H1 (cell line): ENCODE results near the gene TNIP1. TPM values are rescaled to one million over a fixed set of nuclear protein-coding genes. Genes with fewer than 3 reads are reported as not detected.

Experiments
- CTCF ChIA-PET: fragments of 300-600 bp; sonication (Branson Sonifier 250); formaldehyde crosslinking; loops from one replicate; lab custom pipeline; 2021; ENCODE audit not compliant: partially characterized antibody; lab: Charles Lee
- POLR2A ChIA-PET: fragments of 300-600 bp; sonication (Branson Sonifier 250); formaldehyde crosslinking; loops from one replicate; lab custom pipeline; 2021; ENCODE audit warnings: inconsistent platforms; ENCODE audit not compliant: partially characterized antibody; lab: Charles Lee
- DNase-seq, 2 experiments: peaks; one replicate each; pipeline versions ENCODE4 v3.0.0 to v3.0.0-alpha.2; 2010 to 2022; ENCODE audit warnings: low spot score in 2 of 2, low read depth in 1 of 2, mixed read lengths in 1 of 2
- FAIRE-seq: peaks from 2 replicates; lab custom pipeline; 2011; peaks lifted over from hg19 to GRCh38; lab: Jason Lieb, UNC
- H2AFZ ChIP-seq: 2 replicates; pipeline ENCODE4 v1.8.1; 2012; ENCODE audit warnings: low read length, inconsistent platforms
- H2AK5ac ChIP-seq: 2 replicates; pipeline ENCODE4 v1.6.1; 2013; ENCODE audit warnings: low read depth, low read length
- H2BK120ac ChIP-seq: replicated peaks from 2 replicates; pipeline ENCODE3; 2013; ENCODE audit warnings: low read depth, low read length, inconsistent platforms
- H2BK12ac ChIP-seq: 2 replicates; pipeline ENCODE4 v1.6.1; 2013; ENCODE audit warnings: low read depth, low read length
- H2BK15ac ChIP-seq: 2 replicates; pipeline ENCODE4 v1.6.1; 2013; ENCODE audit warnings: low read length
- H2BK20ac ChIP-seq: 2 replicates; pipeline ENCODE4 v1.6.1; 2013; ENCODE audit warnings: low read length
- H2BK5ac ChIP-seq: 2 replicates; pipeline ENCODE4 v1.6.1; 2013; ENCODE audit warnings: low read depth, low read length
- H3K14ac ChIP-seq: 2 replicates; pipeline ENCODE4 v1.6.1; 2013; ENCODE audit warnings: inconsistent platforms; ENCODE audit not compliant: insufficient read length
- H3K18ac ChIP-seq: 2 replicates; pipeline ENCODE4 v1.6.1; 2013; ENCODE audit warnings: low read length; ENCODE audit errors: extremely low read depth
- H3K23ac ChIP-seq: 2 replicates; pipeline ENCODE4 v1.6.1; 2013; ENCODE audit warnings: inconsistent platforms; ENCODE audit not compliant: insufficient read length
- H3K23me2 ChIP-seq: 2 replicates; pipeline ENCODE4 v1.6.1; 2013; ENCODE audit warnings: low read depth, low read length
- H3K27ac ChIP-seq: 2 replicates; pipeline ENCODE4 v1.6.1; 2011; ENCODE audit warnings: low read depth, low read length, inconsistent platforms
- H3K27me3 ChIP-seq, 4 experiments: replicated peaks in 1 of 4; 1 replicate in 1 of 4; 2 replicates in 3 of 4; pipeline versions ENCODE4 v1.6.1 to v1.8.1; 2011 to 2013; ENCODE audit warnings: low read length in 3 of 4, mild to moderate bottlenecking in 3 of 4, inconsistent platforms in 2 of 4, mixed read lengths in 2 of 4, moderate library complexity in 1 of 4; ENCODE audit not compliant: control insufficient read depth in 3 of 4, insufficient read depth in 3 of 4; ENCODE audit errors: extremely low read depth in 1 of 4
- H3K36me3 ChIP-seq, 4 experiments: 2 replicates each; pipeline versions ENCODE4 v1.6.1 to v1.8.1; 2011 to 2013; ENCODE audit warnings: mild to moderate bottlenecking in 4 of 4, low read length in 3 of 4, moderate library complexity in 2 of 4, control low read depth in 1 of 4, inconsistent platforms in 1 of 4; ENCODE audit not compliant: insufficient read depth in 4 of 4, control insufficient read depth in 2 of 4
- H3K4ac ChIP-seq: replicated peaks from 2 replicates; pipeline ENCODE3; 2013; ENCODE audit warnings: low read length, low read depth, mixed read lengths, inconsistent platforms; ENCODE audit not compliant: insufficient read length
- H3K4me1 ChIP-seq, 4 experiments: replicated peaks in 1 of 4; 1 replicate in 1 of 4; 2 replicates in 3 of 4; pipeline versions ENCODE4 v1.6.1 to v1.8.1; 2011 to 2013; ENCODE audit warnings: low read length in 3 of 4, inconsistent platforms in 2 of 4, mixed read lengths in 1 of 4; ENCODE audit not compliant: insufficient read depth in 4 of 4, control insufficient read depth in 3 of 4
- H3K4me2 ChIP-seq, 2 experiments: 2 replicates each; pipeline versions ENCODE4 v1.6.1 to v1.8.1; 2011 to 2013; ENCODE audit warnings: low read depth in 2 of 2, low read length in 2 of 2, control low read depth in 1 of 2, inconsistent platforms in 1 of 2, mild to moderate bottlenecking in 1 of 2; ENCODE audit not compliant: insufficient read depth in 1 of 2
- H3K4me3 ChIP-seq, 4 experiments: fragments of 200-600, 300-600 bp in 1 of 4; sonication (generic), shearing (Covaris generic), sonication (Bioruptor Twin) in 1 of 4; 2 replicates each; pipeline versions ENCODE4 v1.5.1 to v1.8.1; 2011 to 2016; ENCODE audit warnings: low read length in 4 of 4, low read depth in 3 of 4, control low read depth in 2 of 4, inconsistent platforms in 2 of 4, mild to moderate bottlenecking in 2 of 4, mixed read lengths in 1 of 4, moderate library complexity in 1 of 4; ENCODE audit not compliant: insufficient read depth in 2 of 4; ENCODE audit errors: extremely low read depth in 1 of 4
- H3K56ac ChIP-seq: replicated peaks from 2 replicates; pipeline ENCODE3; 2013; ENCODE audit warnings: low read depth, mild to moderate bottlenecking, mixed read lengths, low read length, inconsistent platforms; ENCODE audit not compliant: insufficient read length
- H3K79me1 ChIP-seq: 2 replicates; pipeline ENCODE4 v1.6.1; 2013; ENCODE audit warnings: low read depth, low read length, control low read depth
- H3K79me2 ChIP-seq, 2 experiments: 2 replicates each; pipeline versions ENCODE4 v1.6.1 to v1.8.1; 2012 to 2013; ENCODE audit warnings: low read length in 2 of 2, mild to moderate bottlenecking in 2 of 2, inconsistent platforms in 1 of 2; ENCODE audit not compliant: insufficient read depth in 2 of 2, control insufficient read depth in 1 of 2
- H3K9ac ChIP-seq, 4 experiments: replicated peaks in 1 of 4; 1 replicate in 1 of 4; 2 replicates in 3 of 4; pipeline versions ENCODE4 v1.6.1 to v1.8.1; 2011 to 2013; ENCODE audit warnings: low read depth in 3 of 4, low read length in 3 of 4, control low read depth in 2 of 4, mild to moderate bottlenecking in 2 of 4, moderate library complexity in 2 of 4, inconsistent platforms in 1 of 4; ENCODE audit errors: extremely low read depth in 1 of 4
- H3K9me3 ChIP-seq, 2 experiments: 2 replicates each; pipeline versions ENCODE4 v1.6.1 to v1.8.1; 2012 to 2013; ENCODE audit warnings: mild to moderate bottlenecking in 2 of 2, moderate library complexity in 2 of 2, control low read depth in 1 of 2, inconsistent platforms in 1 of 2, low read depth in 1 of 2, low read length in 1 of 2, mixed read lengths in 1 of 2; ENCODE audit not compliant: insufficient read depth in 2 of 2
- H4K20me1 ChIP-seq, 2 experiments: replicated peaks in 1 of 2; 2 replicates each; pipeline versions ENCODE3 to v1.8.1; 2011 to 2013; ENCODE audit warnings: inconsistent platforms in 2 of 2, low read length in 2 of 2, mild to moderate bottlenecking in 1 of 2; ENCODE audit not compliant: insufficient read depth in 2 of 2, control insufficient read depth in 1 of 2
- H4K5ac ChIP-seq: 2 replicates; pipeline ENCODE4 v1.6.1; 2013; ENCODE audit warnings: low read length, low read depth, mixed read lengths, inconsistent platforms; ENCODE audit not compliant: insufficient read length
- H4K8ac ChIP-seq: 2 replicates; pipeline ENCODE4 v1.8.0; 2013; ENCODE audit warnings: mild to moderate bottlenecking, moderate library complexity, low read length, inconsistent platforms; ENCODE audit not compliant: insufficient read depth; ENCODE audit errors: extremely low read depth
- H4K91ac ChIP-seq: replicated peaks from 2 replicates; pipeline ENCODE3; 2013; ENCODE audit warnings: low read length, mixed read lengths, inconsistent platforms; ENCODE audit not compliant: insufficient read length
- ASH2L ChIP-seq: fragments of 200-600, 300-600 bp; sonication (generic); IDR thresholded peaks from one replicate; pipeline ENCODE4 v1.7.1; 2017; ENCODE audit warnings: low read length
- BRCA1 ChIP-seq: IDR thresholded peaks from 2 replicates; pipeline ENCODE4 v1.6.1; 2012; ENCODE audit warnings: low read depth, low read length, improper control_type of control experiment
- CBX5 ChIP-seq: fragments of 300-800, 300-1000 bp; sonication (generic); IDR thresholded peaks from 2 replicates; pipeline ENCODE4 v1.7.1; 2016; ENCODE audit warnings: antibody characterized with exemption, low read length, low read depth
- CBX8 ChIP-seq: fragments of 300-800, 300-1000 bp; sonication (generic); IDR thresholded peaks from 2 replicates; pipeline ENCODE4 v1.7.1; 2016; ENCODE audit warnings: low read depth, low read length, borderline replicate concordance
- CEBPB ChIP-seq: IDR thresholded peaks from 2 replicates; pipeline ENCODE4 v1.6.1; 2012; ENCODE audit warnings: low read depth, low read length
- GTF2F1 ChIP-seq: IDR thresholded peaks from 2 replicates; pipeline ENCODE4 v1.6.1; 2012; ENCODE audit warnings: low read depth, low read length, improper control_type of control experiment, borderline replicate concordance
- SIRT6 ChIP-seq: IDR thresholded peaks from one replicate; pipeline ENCODE4 v1.7.1; 2012; ENCODE audit warnings: low read length, inconsistent platforms
- SP2 ChIP-seq: IDR thresholded peaks from 2 replicates; pipeline ENCODE4 v1.6.1; 2012; ENCODE audit warnings: mild to moderate bottlenecking, low read length, inconsistent platforms
- SRF ChIP-seq: IDR thresholded peaks from 2 replicates; pipeline ENCODE4 v1.6.1; 2011; ENCODE audit warnings: mild to moderate bottlenecking, low read depth, low read length, moderate library complexity
- SUZ12 ChIP-seq: fragments of 200-600 bp; sonication (generic); IDR thresholded peaks from 2 replicates; pipeline ENCODE4 v1.6.1; 2012; ENCODE audit warnings: mild to moderate bottlenecking, inconsistent platforms, low read length, moderate library complexity, mixed read lengths
- TAF7 ChIP-seq: optimal IDR thresholded peaks from 2 replicates; pipeline ENCODE3; 2011; ENCODE audit warnings: low read depth, mild to moderate bottlenecking, inconsistent platforms, low read length, moderate library complexity, borderline replicate concordance
- WGBS, 2 experiments: shearing (Covaris generic) in 1 of 2; methylation state at CpG; one replicate each; pipeline versions ENCODE4 v1.1.6 to v1.1.7; 2013 to 2015; ENCODE audit warnings: low lambda C conversion rate in 2 of 2, mixed read lengths in 2 of 2, inconsistent platforms in 1 of 2, low coverage in 1 of 2, missing lambda C conversion rate in 1 of 2; ENCODE audit not compliant: insufficient replicate concordance in 2 of 2, insufficient coverage in 1 of 2, insufficient read length in 1 of 2; ENCODE audit errors: extremely low coverage in 1 of 2, missing lambda C conversion rate in 1 of 2; 5-methylcytosine and 5-hydroxymethylcytosine counted together
- polyA plus RNA-seq, 7 experiments: library from polyadenylated mRNA; depleted of rRNA in 3 of 7; stranded (reverse) in 5 of 7; unstranded in 2 of 7; fragments of >200 nt in 5 of 7; fragments of 200-250 nt in 2 of 7; gene quantifications; 1 replicate in 5 of 7; 2 replicates in 1 of 7; 4 replicates in 1 of 7; pipeline versions ENCODE4 v1.2.1 to v1.2.3, GENCODE V29; 2011 to 2013; ENCODE audit warnings: missing spikeins in 2 of 7, mixed read lengths in 2 of 7
- total RNA-seq: library from RNA; stranded (reverse); fragmentation: NEBNext Ultra II Directional; extraction: Animal tissue kit (Norgen Biotek cat#: 25700); gene quantifications from 2 replicates; pipeline ENCODE4 v1.2.1, GENCODE V29; 2021
- TF ChIP-seq, protein P1 (sequence below), 3 experiments: IDR thresholded peaks; 1 replicate in 2 of 3; 2 replicates in 1 of 3; pipeline versions ENCODE4 v1.5.1 to v1.6.1; 2011; ENCODE audit warnings: low read length in 3 of 3, mild to moderate bottlenecking in 3 of 3, inconsistent platforms in 2 of 3, low read depth in 1 of 3, moderate library complexity in 1 of 3; ENCODE audit not compliant: insufficient read depth in 1 of 3; ENCODE audit errors: control extremely low read depth in 1 of 3

The TNIP1 gene
- total and polyA plus RNA-seq, 2 of the 8 experiments (the other 6 are each of a cell fraction or from before 2014, with no cell fraction given): 14.2 to 31.9 TPM

DNA sequence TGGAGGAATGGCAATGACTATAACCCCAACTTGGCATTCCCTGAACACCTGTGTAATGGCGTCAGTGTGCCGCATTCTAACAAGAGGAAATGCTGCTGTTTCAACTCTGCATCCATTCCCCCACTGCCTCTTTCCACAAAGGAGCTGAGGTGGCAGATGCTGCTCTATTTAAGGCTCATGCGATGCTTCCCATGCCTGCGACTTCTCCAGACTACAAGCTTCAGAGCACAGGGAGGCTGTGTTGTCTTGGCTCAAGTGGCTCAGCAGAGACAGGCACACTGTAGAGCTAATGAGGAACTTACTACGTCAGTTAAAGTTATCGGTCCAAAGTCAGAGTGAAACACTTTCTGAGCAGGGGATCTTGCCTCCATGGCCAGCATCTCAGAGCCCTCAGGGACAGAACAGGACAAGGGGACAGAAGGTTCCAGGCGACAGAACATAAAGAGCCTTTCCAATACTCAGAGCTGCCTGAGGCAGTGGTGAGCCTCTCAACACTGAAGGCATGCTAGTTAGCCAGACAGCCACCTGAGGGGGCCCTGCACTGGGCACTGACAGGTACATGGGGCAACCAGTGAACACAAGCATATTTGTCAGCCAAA lies 21.8 kb downstream of the TNIP1 start:
- no peak for FAIRE-seq
- ChIA-PET CTCF (interaction anchor here (0.5 to 28.6 kb wide), 9 partner anchors 6 to 212 kb away, joined by 3 to 777 read pairs (median 6); partner anchors contain the start of gene TNIP1), POLR2A (interaction anchor here (1.0 kb wide), 1 partner anchor 33 kb away, joined by 3 read pairs; no protein-coding TSS in a partner anchor)
- no peak overlapping the region for H3K9ac ChIP-seq
- no peak overlapping the region for H4K8ac ChIP-seq
- no peak overlapping the region for H3K4ac ChIP-seq
- no peak overlapping the region for H3K4me3 ChIP-seq
- no peak overlapping the region for H2BK20ac ChIP-seq
- no peak overlapping the region for H2BK12ac ChIP-seq
- H3K23ac ChIP-seq: no peak overlapping the region
- no peak overlapping the region; the same call in 1 of the 2 replicates for H2BK5ac ChIP-seq
- no peaks in the 10 kb centered on the region for H3K79me2 ChIP-seq
- no peak overlapping the region for H2AFZ ChIP-seq
- H3K4me1 ChIP-seq: no peaks in the 10 kb centered on the region
- no peaks in the 10 kb centered on the region for H3K9me3 ChIP-seq
- peaks cover 2 to 8% of the 10 kb centered on the region in 2 experiments for H4K20me1 ChIP-seq
- no peak overlapping the region for H2AK5ac ChIP-seq
- H2BK120ac ChIP-seq: no peak overlapping the region
- no peak overlapping the region for H2BK15ac ChIP-seq
- H3K23me2 ChIP-seq: no peaks in the 10 kb centered on the region
- H3K27me3 ChIP-seq: no peaks in the 10 kb centered on the region
- no peaks in the 10 kb centered on the region for H3K79me1 ChIP-seq
- no peak for DNase-seq
- H3K4me2 ChIP-seq: no peak overlapping the region
- H4K5ac ChIP-seq: no peak overlapping the region
- H3K27ac ChIP-seq: no peak overlapping the region
- H3K56ac ChIP-seq: no peak overlapping the region
- no peak overlapping the region for H3K18ac ChIP-seq
- H3K14ac ChIP-seq: no peak overlapping the region
- H3K36me3 ChIP-seq: peaks cover 0 to 7% (median 2%) of the 10 kb centered on the region in 4 experiments; a peak in 3 of 8 replicates
- 90% methylated on average over 7 of the region's 7 CpGs; no CpG with 5 or more reads in 1 of the 2 experiments for WGBS, 2 experiments
- no peak overlapping the region for H4K91ac ChIP-seq
- TF ChIP-seq CBX8 (no peak), SIRT6 (no peak), SUZ12 (no peak), GTF2F1 (no peak), SRF (no peak), TAF7 (no peak), ASH2L (no peak), SP2 (no peak), CBX5 (no peak), BRCA1 (no peak), CEBPB (no peak)
- TF ChIP-seq, protein P1, sequence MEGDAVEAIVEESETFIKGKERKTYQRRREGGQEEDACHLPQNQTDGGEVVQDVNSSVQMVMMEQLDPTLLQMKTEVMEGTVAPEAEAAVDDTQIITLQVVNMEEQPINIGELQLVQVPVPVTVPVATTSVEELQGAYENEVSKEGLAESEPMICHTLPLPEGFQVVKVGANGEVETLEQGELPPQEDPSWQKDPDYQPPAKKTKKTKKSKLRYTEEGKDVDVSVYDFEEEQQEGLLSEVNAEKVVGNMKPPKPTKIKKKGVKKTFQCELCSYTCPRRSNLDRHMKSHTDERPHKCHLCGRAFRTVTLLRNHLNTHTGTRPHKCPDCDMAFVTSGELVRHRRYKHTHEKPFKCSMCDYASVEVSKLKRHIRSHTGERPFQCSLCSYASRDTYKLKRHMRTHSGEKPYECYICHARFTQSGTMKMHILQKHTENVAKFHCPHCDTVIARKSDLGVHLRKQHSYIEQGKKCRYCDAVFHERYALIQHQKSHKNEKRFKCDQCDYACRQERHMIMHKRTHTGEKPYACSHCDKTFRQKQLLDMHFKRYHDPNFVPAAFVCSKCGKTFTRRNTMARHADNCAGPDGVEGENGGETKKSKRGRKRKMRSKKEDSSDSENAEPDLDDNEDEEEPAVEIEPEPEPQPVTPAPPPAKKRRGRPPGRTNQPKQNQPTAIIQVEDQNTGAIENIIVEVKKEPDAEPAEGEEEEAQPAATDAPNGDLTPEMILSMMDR (IDR thresholded peaks at IDR 0.05; ENCODE audit: control extremely low read depth in 1 of 3, insufficient read depth in 1 of 3, low read depth in 1 of 3, low read length in 3 of 3): no peak
